HG02678 (cell line): Measurements from ENCODE around the gene LRRC57.

Experiments
- ATAC-seq: cut with Tn5 transposase; IDR thresholded peaks from one replicate; pipeline ENCODE4 v1.9.1; 2021; ENCODE audit warnings: mild to moderate bottlenecking, moderate library complexity; ENCODE audit not compliant: unreplicated experiment

Gene LRRC57

GRCh38 chr15:42553554-42553953 is 5.0 kb upstream of the LRRC57 start:
- no peak for ATAC-seq

- ATAC-seq, result no peak
Observed at GRCh38 chr15:42549741-42550392, 1.3 kb upstream of the LRRC57 start.

GRCh38 chr15:42549032-42549491 is 469 bp upstream of the LRRC57 start:
- no peak for ATAC-seq

- ATAC-seq, result no peak
Observed at GRCh38 chr15:42547918-42548248, 710 bp downstream of the LRRC57 start.

GRCh38 chr15:42544853-42545629 is 3.6 kb downstream of the LRRC57 start:
- no peak for ATAC-seq

- no peak for ATAC-seq
Observed at GRCh38 chr15:42533246-42533645, 15.3 kb downstream of the LRRC57 start.

GRCh38 chr15:42528970-42529369 is 19.6 kb downstream of the LRRC57 start:
- ATAC-seq, result no peak

GRCh38 chr15:42523331-42523730 is 25.3 kb downstream of the LRRC57 start:
- no peak for ATAC-seq

- ATAC-seq, result no peak
Observed at GRCh38 chr15:42511007-42511391, 37.6 kb downstream of the LRRC57 start.

GRCh38 chr15:42510258-42511006 is 38.2 kb downstream of the LRRC57 start:
- no peak for ATAC-seq

GRCh38 chr15:42508263-42508690 is 40.3 kb downstream of the LRRC57 start:
- ATAC-seq, result no peak

- no peak for ATAC-seq
Observed at GRCh38 chr15:42507514-42507913, 41.1 kb downstream of the LRRC57 start.

- ATAC-seq, result peak; percentile 14
Observed at GRCh38 chr15:42504631-42505030, 44.0 kb downstream of the LRRC57 start.

- ATAC-seq, result no peak
Observed at GRCh38 chr15:42503825-42504224, 44.8 kb downstream of the LRRC57 start.

- no peak for ATAC-seq
Observed at GRCh38 chr15:42502477-42502876, 46.1 kb downstream of the LRRC57 start.

GRCh38 chr15:42499858-42500609 is 48.6 kb downstream of the LRRC57 start:
- ATAC-seq, result no peak

GRCh38 chr15:42498212-42499068 is 50.2 kb downstream of the LRRC57 start:
- no peak for ATAC-seq

GRCh38 chr15:42495361-42496212 is 53.0 kb downstream of the LRRC57 start, which contains the start of gene SNAP23:
Gene SNAP23 (plus strand): TSS chr15:42495634. CDS start chr15:42511847, 16,213 bp downstream.
- peak; percentile 87 for ATAC-seq

- peak; percentile 10 for ATAC-seq
Observed at GRCh38 chr15:42494998-42495360, 53.6 kb downstream of the LRRC57 start.
